OCI-LY3 (cell line): ENCODE results near the gene OAS2.

ENCODE experiments used
- H2AFZ ChIP-seq: fragments of 200-600, 300-600 bp; shearing (Covaris generic); 2 replicates; pipeline ENCODE4 v1.6.0; 2014; ENCODE audit warnings: antibody characterized with exemption, low read depth, low read length
- H3K27ac ChIP-seq: fragments of 200-600, 300-600 bp; sonication (generic); 2 replicates; pipeline ENCODE4 v1.5.1; 2014; ENCODE audit warnings: mild to moderate bottlenecking, low read length, moderate library complexity, mixed read lengths
- H3K27me3 ChIP-seq: fragments of 200-600, 300-600 bp; sonication (generic); 2 replicates; pipeline ENCODE4 v1.6.1; 2014; ENCODE audit warnings: low read depth, low read length, mixed read lengths
- H3K36me3 ChIP-seq: fragments of 200-600, 300-600 bp; sonication (generic); replicated peaks from 2 replicates; pipeline ENCODE3; 2014; ENCODE audit warnings: low read depth, low read length, mixed read lengths
- H3K4me1 ChIP-seq: fragments of 300-600, 200-600 bp; sonication (generic); 2 replicates; pipeline ENCODE4 v1.6.1; 2014; ENCODE audit warnings: low read length, mixed read lengths
- H3K4me2 ChIP-seq: fragments of 200-600, 300-600 bp; sonication (generic); 2 replicates; pipeline ENCODE4 v1.6.1; 2014; ENCODE audit warnings: low read length, mixed read lengths
- H3K4me3 ChIP-seq: fragments of 300-600, 200-600 bp; sonication (generic); 2 replicates; pipeline ENCODE4 v1.5.1; 2014; ENCODE audit warnings: antibody characterized with exemption, mild to moderate bottlenecking, low read length, moderate library complexity
- H3K79me2 ChIP-seq: fragments of 300-600, 200-600 bp; shearing (Covaris generic); 2 replicates; pipeline ENCODE4 v1.6.1; 2014; ENCODE audit warnings: mild to moderate bottlenecking, low read length, mixed read lengths
- H3K9ac ChIP-seq: fragments of 300-600, 200-600 bp; shearing (Covaris generic); 2 replicates; pipeline ENCODE4 v1.6.0; 2014; ENCODE audit warnings: mild to moderate bottlenecking, low read length, moderate library complexity
- H3K9me3 ChIP-seq: fragments of 200-600, 300-600 bp; shearing (Covaris generic); 2 replicates; pipeline ENCODE4 v1.6.1; 2014; ENCODE audit warnings: low read length, mixed read lengths; ENCODE audit not compliant: insufficient read depth
- H4K20me1 ChIP-seq: fragments of 200-600, 300-600 bp; sonication (generic); 2 replicates; pipeline ENCODE4 v1.6.1; 2016; ENCODE audit warnings: low read length, mixed read lengths; ENCODE audit not compliant: insufficient read depth
- EZH2phosphoT487 ChIP-seq: fragments of 200-600 bp; shearing (Covaris generic); IDR thresholded peaks from 2 replicates; pipeline ENCODE4 v1.6.1; 2018; ENCODE audit warnings: antibody characterized with exemption, mixed run types, low read depth
- TF ChIP-seq, protein P1 (sequence below): fragments of 200-600, 300-600 bp; sonication (generic); IDR thresholded peaks from 2 replicates; pipeline ENCODE4 v1.5.1; 2014; ENCODE audit warnings: antibody characterized with exemption, low read length, low read depth

Gene OAS2, protein sequence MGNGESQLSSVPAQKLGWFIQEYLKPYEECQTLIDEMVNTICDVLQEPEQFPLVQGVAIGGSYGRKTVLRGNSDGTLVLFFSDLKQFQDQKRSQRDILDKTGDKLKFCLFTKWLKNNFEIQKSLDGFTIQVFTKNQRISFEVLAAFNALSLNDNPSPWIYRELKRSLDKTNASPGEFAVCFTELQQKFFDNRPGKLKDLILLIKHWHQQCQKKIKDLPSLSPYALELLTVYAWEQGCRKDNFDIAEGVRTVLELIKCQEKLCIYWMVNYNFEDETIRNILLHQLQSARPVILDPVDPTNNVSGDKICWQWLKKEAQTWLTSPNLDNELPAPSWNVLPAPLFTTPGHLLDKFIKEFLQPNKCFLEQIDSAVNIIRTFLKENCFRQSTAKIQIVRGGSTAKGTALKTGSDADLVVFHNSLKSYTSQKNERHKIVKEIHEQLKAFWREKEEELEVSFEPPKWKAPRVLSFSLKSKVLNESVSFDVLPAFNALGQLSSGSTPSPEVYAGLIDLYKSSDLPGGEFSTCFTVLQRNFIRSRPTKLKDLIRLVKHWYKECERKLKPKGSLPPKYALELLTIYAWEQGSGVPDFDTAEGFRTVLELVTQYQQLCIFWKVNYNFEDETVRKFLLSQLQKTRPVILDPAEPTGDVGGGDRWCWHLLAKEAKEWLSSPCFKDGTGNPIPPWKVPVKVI

DNA sequence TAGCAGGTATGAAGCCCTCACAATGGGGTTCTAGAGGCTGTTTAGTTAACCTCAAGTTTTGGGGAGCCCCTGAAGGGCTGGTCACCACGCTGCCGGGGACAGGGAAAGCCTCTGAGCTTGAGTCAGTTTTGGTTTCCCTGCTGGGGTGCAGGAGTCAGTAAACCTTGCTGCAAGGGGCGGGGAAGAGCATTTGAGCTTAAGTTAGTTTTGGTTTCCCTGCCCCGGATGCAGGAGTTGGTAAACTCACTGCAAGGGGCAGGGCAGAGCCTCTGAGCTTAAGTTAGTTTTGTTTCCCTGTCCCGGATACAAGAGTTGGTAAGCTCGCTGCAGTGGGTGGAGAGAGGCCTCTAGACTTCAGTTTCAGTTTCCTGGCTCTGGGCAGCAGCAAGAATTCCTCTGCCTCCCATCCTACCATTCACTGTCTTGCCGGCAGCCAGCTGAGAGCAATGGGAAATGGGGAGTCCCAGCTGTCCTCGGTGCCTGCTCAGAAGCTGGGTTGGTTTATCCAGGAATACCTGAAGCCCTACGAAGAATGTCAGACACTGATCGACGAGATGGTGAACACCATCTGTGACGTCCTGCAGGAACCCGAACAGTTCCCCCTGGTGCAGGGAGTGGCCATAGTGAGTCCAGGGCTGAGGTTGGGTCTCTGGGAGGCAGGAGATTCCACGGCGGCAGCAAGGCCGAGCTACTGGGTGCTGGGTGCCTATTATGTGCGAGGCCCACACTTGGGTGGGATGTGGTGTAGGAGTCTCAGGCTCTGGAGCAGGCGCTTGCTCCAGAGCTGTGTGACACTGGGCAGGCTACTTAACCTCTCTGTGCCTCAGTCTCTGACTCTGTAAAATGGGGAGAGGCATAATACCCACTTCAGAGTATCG lies at the start of gene OAS2:
TSS of gene OAS2 (plus strand) at position 357 of the 878 bp plus-strand sequence. CDS start at position 447, 90 bp downstream.
- H3K4me2 ChIP-seq, result peak within 1 kb of the TSS; percentile 90
- no peaks in the 10 kb centered on the region for H4K20me1 ChIP-seq
- H3K79me2 ChIP-seq, result no peaks in the 10 kb centered on the region
- H3K4me3 ChIP-seq, result peak within 1 kb of the TSS; percentile 78
- no peaks in the 10 kb centered on the region for H3K27me3 ChIP-seq
- peaks cover 24% of the 10 kb centered on the region for H3K4me1 ChIP-seq
- H3K36me3 ChIP-seq, result no peaks in the 10 kb centered on the region
- no peaks in the 10 kb centered on the region for H3K9me3 ChIP-seq
- TF ChIP-seq, protein P1, sequence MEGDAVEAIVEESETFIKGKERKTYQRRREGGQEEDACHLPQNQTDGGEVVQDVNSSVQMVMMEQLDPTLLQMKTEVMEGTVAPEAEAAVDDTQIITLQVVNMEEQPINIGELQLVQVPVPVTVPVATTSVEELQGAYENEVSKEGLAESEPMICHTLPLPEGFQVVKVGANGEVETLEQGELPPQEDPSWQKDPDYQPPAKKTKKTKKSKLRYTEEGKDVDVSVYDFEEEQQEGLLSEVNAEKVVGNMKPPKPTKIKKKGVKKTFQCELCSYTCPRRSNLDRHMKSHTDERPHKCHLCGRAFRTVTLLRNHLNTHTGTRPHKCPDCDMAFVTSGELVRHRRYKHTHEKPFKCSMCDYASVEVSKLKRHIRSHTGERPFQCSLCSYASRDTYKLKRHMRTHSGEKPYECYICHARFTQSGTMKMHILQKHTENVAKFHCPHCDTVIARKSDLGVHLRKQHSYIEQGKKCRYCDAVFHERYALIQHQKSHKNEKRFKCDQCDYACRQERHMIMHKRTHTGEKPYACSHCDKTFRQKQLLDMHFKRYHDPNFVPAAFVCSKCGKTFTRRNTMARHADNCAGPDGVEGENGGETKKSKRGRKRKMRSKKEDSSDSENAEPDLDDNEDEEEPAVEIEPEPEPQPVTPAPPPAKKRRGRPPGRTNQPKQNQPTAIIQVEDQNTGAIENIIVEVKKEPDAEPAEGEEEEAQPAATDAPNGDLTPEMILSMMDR, result no peak
- no peak for TF ChIP-seq EZH2phosphoT487
- H3K27ac ChIP-seq, result peak within 1 kb of the TSS; percentile 53
- H2AFZ ChIP-seq, result peak within 1 kb of the TSS; percentile 99
- peak within 1 kb of the TSS; percentile 70 for H3K9ac ChIP-seq

DNA sequence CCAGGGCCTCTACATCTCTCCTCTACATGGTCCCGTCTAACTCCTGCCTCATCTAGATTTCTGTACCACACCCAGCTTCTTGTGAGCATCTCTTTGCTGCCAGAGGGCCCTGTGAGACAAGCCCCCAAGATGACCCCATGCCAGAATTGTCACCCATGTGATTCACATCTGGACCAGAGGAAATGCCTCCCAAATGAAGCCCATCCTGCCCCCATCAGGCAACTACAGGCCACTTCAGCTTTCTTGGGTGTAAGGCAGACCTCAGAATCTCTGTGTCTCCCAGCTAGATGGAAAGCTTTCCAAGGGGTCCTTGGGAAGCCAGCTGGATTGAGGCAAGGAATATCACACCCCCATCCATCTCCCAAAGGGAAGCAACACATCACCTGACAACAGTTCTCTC lies 49.3 kb upstream of the OAS2 start:
- no peaks in the 10 kb centered on the region for H3K79me2 ChIP-seq
- no peak overlapping the region for H3K9ac ChIP-seq
- TF ChIP-seq EZH2phosphoT487, result no peak
- TF ChIP-seq, protein P1, result peak; percentile 54
- H3K36me3 ChIP-seq, result peaks cover 8% of the 10 kb centered on the region
- no peak overlapping the region for H3K4me3 ChIP-seq
- no peak overlapping the region for H3K27ac ChIP-seq
- no peak overlapping the region for H3K4me2 ChIP-seq
- H2AFZ ChIP-seq, result no peak overlapping the region
- no peaks in the 10 kb centered on the region for H3K9me3 ChIP-seq
- 0 out of 2 replicates have a peak, but pooled peaks cover 6% of the 10 kb centered on the region for H3K27me3 ChIP-seq
- no peaks in the 10 kb centered on the region for H4K20me1 ChIP-seq
- H3K4me1 ChIP-seq, result peaks cover 36% of the 10 kb centered on the region

DNA sequence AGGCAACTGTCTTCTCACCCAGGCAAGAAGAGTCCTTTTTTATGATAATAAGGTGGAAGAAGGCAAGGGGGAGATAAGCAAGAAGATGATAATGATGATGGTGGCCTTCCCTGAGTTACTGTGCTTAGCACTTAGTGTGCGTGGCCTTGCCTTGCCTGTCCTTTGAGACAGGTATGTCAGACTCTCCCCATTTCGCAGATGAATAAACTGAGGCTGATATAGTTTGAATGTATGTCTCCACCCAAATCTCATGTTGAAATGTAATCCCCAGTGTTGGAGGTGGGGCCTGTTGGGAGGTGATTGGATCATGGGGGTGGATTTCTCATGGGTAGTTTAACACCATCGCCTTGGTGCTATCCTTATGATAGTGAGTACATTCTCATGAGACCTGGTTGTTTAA lies 48.6 kb upstream of the OAS2 start:
- Histone ChIP-seq H4K20me1 (no peaks in the 10 kb centered on the region), H3K9me3 (no peaks in the 10 kb centered on the region), H3K9ac (no peak overlapping the region), H3K27me3 (0 out of 2 replicates have a peak, but pooled peaks cover 6% of the 10 kb centered on the region), H3K4me2 (no peak overlapping the region), H3K4me3 (no peak overlapping the region), H3K36me3 (peaks cover 8% of the 10 kb centered on the region), H3K27ac (no peak overlapping the region), H2AFZ (no peak overlapping the region), H3K79me2 (no peaks in the 10 kb centered on the region), H3K4me1 (peaks cover 29% of the 10 kb centered on the region)
- TF ChIP-seq, protein P1, result no peak
- TF ChIP-seq EZH2phosphoT487, result no peak
